ENCODE data around the gene EOMES.

EOMES gene

DNA sequence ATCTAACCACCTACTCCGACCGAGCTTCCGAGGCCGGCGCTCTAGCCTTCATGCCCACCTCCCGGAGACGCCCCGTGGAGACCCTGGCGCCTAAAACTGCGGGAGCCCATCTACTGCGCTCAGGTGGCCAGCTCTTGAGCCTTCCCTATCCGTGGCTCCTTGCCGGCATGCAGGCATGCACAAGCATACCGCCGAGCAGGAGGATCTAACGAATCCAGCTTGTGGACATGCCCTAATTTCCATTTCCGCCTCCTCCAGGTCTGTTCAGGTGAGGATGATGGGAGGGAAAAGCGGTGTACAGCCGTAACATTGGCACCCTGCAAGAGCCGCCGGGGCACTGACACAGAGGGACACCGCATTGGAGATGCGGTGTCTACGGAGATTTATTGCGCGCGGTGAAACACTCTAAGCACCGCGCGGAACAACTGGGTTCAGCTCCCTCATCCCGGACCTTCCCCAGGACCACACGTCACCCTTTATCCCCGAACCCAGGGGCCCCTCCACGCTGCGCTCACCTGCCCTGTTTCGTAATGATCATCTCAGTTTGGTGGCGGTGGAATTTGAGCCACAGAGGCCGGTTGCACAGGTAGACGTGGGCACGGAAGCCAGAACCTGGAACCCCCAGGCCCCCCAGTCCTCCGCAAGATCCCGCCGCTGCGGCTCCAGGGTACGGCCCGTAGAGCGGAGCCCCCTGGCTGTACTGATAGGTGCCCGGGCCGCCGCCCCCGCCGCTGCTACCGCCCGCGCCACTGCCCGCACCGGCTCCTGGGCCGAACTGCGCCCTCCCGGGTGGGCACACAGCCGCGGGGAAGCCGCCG lies 1.0 kb downstream of the EOMES start:
- DNase-seq (ENCODE audit: low read depth in 3 of 3, low spot score in 1 of 3), result no peak

DNA sequence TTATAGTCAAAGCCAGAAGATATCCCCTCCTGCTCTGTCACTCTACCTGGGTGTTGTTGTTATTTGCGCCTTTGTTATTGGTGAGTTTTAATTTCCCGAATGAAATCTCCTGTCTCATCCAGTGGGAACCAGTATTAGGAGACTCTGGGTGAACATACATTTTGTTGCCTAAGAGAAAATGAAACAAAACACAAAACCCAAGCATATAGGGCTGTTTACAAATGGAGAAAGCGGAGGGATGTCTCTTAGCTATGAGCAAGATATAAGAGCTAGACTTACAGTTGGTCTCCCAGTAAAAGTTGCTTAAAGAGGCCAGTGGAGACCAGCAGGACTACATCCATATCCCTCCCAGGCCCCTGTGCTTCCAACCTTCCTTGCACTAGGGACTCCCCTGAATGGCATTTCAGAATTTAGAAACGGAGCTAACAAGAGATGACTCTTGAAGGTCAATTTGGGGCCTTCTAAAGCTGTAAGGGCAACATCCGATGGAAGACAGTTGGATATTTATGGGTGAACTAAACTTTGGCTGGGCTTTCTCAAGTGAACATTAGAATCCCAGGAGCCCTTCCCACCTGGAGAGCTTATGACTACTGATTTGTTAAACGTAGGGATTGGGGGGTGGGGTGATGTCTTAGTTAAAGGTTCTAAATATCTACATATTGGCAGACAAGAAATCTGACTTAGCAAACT lies 2.7 kb downstream of the EOMES start:
- no peak for DNase-seq (ENCODE audit: low read depth in 3 of 3, low spot score in 1 of 3)

DNA sequence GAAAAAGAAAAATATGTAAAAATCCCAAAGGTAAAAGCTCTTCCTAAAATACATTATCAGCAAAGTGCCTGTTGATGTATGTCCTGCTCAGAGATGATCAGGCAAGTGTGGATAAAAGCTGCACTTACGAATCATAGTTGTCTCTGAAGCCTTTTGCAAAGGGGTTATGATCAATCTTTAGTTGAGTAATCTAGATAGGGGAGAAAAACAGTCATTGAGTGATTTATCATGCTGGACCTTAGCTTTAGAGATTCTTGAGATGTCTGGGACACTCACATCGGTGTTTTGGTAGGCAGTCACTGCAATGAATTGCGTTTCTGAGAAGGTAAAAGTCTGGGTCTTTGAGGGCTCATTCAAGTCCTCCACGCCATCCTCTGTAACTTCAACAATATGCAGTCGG lies 3.7 kb downstream of the EOMES start:
- DNase-seq (ENCODE audit: low read depth in 3 of 3, low spot score in 1 of 3), result no peak

DNA sequence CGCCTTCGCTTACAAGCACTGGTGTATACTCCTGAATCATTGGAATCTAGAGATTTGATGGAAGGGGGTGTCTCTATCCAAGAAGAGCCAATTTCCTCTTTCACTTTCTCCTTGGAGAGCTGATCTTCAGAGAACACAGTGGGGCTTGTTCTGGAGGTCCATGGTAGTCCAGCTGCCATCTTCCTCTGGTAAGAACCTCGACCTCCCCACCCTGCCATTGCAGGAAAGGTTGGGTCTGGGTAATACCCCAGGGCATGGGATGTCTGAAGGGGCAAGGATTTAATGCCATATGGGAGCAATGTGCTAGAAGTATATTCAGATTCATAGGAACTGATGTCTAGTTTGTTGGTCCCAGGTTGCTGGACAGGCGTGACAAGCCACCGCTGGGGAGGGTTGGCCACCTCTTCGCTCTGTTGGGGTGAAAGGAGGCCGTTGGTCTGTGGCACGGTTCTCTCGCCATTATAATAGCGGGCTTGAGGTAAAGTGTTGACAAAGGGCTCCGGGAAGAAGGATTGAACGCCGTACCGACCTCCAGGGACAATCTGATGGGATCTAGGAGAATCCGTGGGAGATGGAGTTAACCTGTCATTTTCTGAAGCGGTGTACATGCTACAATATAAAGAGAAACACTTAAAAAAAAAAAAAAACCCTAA lies 4.8 kb downstream of the EOMES start:
- no peak for DNase-seq (ENCODE audit: low read depth in 3 of 3, low spot score in 1 of 3)

DNA sequence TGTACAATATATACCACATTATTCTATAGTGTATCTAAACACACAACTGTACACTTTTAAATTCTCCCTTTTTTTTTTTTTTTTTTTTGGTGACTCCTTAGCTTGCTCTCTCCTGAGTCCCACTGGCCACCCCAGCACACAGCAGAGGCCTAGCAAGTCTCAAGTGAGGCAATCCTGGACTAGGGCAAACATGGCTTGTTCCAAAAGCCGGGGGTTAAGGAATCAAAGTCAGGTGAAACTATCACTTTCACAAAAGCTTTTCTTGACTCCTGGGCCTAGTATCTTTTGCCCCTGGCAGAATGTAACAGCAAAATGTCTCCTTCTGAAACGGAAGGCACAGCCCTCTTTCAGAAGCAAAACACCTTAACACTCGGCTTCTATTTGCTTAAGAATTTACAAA lies 5.8 kb downstream of the EOMES start:
- DNase-seq (ENCODE audit: low read depth in 3 of 3, low spot score in 1 of 3), result no peak

DNA sequence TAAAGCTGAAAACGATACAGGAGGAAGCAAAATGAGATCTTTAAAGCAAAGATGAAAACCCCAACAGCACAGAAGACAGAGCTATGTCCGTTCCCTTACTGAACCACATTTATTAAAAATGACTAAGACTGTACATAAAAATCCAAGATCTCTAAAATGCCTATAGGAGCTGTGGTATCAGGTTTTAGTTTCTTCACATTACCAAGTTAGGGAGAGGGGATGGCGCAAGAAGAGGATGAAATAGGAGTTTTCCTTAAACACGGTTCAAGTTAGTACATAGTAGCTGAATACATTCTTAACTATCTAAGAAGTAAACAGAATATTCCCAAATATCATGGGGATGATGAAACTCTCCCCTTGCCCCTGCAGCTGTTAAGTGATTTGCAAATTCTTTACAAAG lies 6.3 kb downstream of the EOMES start:
- no peak for DNase-seq (ENCODE audit: low read depth in 3 of 3, low spot score in 1 of 3)

DNA sequence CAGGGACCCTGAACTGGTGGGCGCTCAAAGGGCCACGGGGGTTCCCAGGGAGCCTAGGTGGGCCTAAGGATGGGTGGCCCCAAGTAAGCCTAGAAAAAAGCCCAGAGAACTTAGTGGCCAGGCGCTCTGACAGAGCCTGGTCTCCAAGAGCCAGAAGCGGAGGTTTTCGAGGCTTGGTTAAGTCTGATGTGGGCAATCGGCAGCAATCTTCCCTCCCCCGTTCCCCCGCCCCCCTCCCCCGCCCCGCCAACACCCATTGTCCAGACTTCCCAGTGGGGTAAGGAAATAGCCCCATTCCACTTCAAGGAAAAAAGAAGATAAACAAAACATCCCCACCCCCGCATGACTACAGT lies 6.7 kb downstream of the EOMES start:
- no peak for DNase-seq (ENCODE audit: low read depth in 3 of 3, low spot score in 1 of 3)

DNA sequence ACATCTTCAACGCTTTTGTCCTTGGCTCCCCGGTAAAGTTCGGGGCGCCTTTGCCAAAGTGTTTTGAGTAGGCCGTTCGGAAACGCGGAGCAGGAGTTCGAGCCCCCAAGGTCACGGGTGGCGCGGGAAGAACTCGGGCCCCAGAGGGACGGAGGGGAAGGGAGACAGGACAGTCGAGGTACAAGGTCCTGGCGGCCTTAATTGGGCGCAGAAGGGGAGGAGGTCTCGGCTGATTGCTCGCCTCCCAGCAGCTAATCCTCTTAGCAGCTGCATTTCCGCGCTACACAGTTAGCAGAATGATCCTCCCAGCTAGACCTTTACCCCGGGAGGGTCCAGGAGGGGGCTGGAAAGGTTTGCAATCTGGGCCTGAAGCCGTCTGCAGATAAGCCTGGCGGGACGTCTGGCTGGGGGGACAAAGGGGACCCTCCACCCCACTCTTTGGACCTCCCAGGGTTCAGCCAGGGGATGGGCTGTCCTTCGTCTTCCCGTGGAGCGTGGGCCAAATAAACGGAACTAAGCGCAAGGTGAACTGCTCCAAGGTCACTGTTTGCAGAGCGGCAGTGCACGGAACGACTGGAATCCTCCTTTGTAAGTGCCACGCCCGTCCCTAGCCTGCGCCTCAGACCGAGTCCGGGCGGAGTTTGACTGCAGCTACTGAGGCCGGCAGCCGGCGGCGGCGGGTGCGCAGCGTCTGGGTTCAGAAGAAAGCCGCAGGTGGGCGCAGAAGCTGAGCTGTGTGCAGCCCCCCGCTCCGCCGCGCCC lies 7.2 kb downstream of the EOMES start:
- DNase-seq (ENCODE audit: low read depth in 3 of 3, low spot score in 1 of 3), result no peak

DNA sequence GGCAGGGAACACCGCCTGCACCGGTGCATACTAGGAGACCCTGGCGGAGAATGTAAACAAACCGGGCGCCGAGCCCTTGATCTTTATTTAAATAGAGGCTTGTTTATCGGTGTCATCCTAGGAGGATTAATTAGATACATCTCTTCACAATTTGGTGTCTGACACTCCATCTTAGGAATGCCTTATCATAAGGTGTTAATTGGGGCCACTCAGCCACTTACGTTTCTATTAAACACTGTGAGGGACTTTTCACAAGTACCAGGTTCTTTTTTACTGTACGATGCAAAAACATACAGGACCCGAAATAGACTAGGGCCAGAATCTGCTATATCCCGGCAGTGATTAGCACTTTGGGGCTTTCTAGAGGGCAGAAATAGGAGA lies 8.0 kb downstream of the EOMES start:
- DNase-seq (ENCODE audit: low read depth in 3 of 3, low spot score in 1 of 3), result no peak

DNA sequence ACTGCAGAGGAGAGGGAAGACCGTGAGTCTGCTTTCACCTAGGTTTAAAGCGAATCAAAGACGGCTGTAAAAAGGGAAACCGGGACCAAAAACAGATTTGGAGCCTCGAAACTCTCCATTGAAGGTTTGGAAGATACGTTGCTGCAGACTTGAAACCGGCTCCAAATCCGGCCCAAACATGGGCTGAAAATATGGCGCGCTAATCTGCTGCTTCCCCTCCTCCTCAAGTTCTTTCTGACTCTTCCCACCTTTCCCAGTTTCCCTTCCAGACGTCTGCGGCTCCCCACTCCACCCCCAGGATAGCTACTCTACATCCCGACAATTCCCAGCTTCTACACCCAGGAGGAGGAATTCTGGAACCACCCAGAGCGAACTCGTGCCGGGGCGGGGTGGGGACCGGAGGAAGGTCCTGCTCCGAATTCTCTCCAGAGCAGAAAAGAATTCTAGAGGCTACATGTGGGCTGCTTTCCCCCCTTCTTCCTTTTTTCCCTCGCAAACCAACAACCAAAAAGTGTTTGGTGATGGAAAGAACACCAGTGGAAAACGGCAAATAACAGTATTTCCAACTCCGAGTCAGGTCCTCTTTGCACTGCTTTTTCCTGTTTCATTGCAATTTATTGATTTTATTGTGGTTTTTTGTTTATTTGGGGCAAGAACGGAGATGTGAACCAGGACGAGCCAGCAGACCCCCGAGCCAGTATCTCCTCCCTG lies 8.5 kb downstream of the EOMES start:
- DNase-seq (ENCODE audit: low read depth in 3 of 3, low spot score in 1 of 3), result no peak

DNA sequence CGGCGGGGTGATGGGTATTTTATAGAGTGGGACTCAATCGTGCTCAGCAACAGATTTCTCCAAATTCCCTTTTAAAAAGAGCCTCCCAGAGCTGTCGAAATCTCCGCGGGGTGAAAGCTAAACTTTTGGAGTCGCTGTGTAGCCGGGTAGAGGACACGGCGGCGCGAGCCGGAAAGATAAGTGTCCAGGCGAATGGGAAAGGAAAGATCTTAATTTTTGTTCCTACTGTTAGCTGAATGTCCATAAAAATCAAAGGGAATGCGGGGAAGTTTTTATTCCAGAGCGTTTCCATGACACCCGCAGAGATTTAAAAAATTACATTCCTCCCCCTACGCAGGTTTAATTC lies 9.1 kb downstream of the EOMES start:
- DNase-seq (ENCODE audit: low read depth in 3 of 3, low spot score in 1 of 3), result no peak

DNA sequence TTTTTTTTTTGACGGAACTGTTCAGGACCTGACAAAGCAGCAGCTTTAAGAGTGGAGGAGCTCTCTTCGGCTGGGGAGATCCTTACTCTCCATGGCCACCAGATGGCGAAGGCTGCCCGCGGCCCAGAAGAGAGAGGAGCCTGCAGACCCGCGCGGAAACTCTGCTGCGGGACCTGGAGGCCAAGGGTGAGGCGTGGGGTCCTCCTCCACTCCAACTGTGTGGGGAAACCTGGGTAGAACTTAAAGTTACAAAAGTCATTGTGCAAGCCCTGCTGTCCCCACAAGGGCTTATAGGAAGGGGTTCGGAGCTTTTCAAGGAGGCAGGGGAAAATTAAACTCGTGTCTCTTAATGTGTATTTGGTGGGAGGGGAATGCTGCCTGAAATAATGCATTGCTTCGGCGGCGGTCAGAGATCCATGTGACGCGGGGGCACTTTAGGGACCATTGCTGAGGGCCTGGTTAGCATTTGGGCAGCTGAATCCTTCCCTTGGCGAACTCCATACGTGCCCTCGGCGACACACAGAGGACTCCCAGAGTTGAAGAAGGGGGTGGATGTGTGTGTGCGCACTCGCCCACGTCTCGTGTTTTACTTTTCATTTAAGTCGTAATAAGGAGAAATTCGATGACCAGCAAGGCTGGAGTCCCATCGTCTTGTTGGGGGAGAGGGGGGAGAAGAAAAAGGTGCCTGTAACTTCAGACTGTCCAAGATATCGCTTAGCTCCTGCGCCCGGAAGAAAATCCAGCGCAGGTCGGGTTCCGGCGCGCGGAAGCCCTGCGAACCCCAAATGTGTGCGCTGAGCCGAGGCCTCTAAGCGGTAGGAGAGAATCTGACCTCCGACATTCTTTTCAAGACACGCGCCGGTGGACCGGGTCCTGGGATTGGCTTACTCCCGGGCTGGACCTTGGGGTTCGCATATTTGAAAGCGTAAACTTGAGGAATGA lies 9.7 kb downstream of the EOMES start:
- peak; percentile 30 to 60 (median 58) for DNase-seq (ENCODE audit: low read depth in 3 of 3, low spot score in 1 of 3)

DNA sequence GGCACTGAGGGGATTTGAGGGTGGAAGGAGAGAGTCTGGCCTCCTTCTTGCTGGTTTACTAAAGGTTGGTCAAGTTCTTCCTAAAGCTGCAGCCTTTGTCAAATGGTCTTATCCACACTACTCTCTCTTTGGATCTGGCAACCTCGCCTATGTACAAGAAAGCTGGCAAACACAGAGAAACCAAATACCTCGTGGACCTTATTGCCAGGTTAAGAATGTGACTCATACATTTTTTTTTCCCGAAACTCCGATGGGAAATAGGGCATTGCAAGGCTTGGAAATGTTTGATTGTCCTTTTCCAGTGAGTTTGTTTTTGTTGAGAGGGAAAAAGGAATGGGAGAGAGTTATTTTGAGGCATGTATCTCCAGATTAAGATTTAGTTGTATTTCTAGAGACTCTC lies 13.9 kb downstream of the EOMES start:
- DNase-seq (ENCODE audit: low read depth in 3 of 3, low spot score in 1 of 3), result no peak

DNA sequence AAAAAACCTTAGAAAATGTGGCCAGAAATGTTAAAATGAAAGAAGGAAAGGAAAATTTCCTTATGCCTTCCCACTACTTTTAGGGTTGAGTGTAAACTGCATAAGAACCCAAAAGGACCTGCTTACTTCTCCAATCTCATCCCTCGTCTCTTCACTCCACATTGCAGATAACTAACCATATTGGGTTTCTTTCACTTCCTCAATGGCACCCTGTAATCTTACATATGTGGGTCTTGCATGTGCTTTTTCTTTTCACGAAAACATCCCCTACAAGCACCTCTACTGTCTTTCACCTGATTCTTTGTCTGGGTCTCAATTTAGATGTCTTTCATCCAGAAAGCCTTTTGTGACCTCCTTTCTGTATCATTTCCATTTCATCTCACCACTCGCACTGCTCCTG lies 23.1 kb downstream of the EOMES start:
- DNase-seq (ENCODE audit: low read depth in 3 of 3, low spot score in 1 of 3), result no peak

DNA sequence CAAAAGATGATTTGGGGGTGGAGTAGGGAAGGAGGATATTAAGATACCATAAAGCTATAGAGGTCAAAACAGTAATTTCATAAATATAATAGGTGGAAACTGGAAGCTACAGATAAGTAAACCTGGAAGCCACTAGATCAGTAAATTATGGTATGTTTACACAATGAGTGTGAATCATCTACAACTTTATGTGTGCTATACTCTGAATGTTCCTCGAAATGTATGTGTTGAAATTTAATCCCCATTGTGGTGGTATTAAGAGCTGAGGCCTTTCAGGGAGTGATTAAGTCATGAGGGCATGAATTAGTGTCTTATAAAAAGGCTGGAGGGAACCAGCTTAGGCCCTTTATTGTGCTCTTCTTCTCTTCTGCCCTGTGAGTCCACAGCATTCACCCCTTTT lies 25.2 kb downstream of the EOMES start:
- no peak for DNase-seq (ENCODE audit: low read depth in 3 of 3, low spot score in 1 of 3)

DNA sequence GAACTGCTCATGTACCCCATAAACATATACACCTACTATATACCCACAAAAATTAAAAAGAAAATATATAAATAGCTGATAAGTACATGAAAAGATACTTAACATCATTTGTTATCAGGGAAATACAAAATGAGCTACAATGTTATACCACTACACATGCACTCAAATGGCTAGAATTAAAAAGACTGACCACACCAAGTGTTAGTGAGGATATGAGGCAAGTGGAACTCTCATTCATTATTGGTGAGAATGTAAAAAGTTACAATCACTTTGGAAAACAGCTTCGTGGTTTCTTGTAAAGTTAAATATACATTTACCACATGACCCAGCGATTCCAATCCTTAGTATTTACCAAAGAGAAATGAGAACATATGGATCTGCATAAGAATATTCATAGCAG lies 26.5 kb downstream of the EOMES start:
- DNase-seq (ENCODE audit: low read depth in 3 of 3, low spot score in 1 of 3), result no peak

DNA sequence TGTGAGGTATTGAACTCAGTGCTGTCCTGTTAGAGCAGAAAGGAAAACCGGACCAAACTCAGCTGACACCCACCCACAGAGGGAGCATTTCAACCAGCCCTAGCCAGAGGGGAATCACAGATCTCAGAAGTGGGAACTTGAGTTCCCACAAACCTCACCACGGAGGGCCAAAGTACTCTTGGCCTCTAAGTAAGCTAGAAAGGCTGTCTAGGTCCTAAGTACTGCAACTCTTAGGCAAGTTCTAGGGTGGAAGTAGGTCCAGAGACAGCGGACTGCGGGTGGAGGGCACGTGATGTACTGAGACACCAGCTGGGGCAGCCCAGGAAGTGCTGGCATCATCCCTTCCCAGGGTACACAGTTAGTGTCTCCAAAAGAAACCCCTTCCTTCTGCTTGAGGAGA lies 34.1 kb downstream of the EOMES start:
- no peak for DNase-seq (ENCODE audit: low read depth in 3 of 3, low spot score in 1 of 3)

DNA sequence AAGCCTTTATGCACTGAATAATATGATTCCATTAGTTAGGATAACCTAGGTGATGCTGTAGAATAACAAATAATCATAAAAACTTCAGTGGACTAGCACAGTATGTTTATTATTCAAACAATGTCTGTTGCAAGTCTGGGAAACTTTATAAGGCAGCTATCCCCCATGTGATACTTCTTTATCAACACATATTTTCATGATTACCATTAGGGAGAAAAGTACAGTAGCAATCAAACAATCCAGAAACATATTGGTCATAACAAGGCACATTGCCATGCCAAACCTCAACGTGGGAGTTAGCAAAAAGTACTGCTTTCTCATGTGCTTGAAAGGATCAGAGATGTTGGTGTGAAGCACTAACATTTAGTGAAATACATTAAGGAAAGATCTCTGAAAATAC lies 35.5 kb downstream of the EOMES start:
- no peak for DNase-seq (ENCODE audit: low read depth in 3 of 3, low spot score in 1 of 3)

DNA sequence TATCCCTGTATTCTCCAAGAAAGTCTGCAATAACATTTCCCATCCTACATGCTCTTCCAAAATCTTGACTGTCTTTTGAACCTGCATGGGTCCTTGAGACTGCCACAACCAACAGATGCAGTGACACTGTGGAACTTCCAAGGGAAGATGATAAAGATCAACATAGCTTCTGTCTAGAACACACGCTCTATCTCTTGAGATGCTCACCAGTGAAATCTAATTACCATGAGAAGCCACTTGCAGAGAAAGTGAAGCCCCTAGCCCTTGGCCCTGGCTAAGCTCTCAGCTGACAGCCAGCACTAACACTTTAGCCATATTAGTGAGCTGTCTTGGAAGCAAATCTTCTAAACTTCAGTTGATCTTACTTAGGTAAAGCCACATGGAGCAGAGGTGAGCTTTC lies 36.6 kb downstream of the EOMES start:
- DNase-seq (ENCODE audit: low read depth in 3 of 3, low spot score in 1 of 3), result no peak

DNA sequence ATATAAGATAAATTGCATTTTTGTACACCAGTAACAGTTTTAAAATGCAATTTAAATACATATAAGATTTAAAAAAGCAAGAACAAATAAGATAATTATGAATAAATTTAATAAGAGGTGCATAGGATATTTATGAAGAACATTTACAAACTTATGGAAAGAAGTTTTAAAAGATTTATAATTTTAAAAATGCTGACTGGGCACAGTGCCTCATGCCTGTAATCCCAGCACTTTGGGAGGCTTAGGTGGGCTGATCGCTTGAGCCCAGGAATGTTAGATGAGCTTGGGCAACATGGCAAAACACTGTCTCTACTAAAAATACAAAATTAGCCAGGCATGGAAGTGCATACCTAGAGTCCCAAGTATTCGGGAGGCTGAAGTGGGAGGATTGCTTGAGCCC lies 37.8 kb downstream of the EOMES start:
- DNase-seq (ENCODE audit: low read depth in 3 of 3, low spot score in 1 of 3), result no peak
